GM19025 (cell line): ENCODE measurements around the gene DAAM1.
A peak's percentile ranks its signal among the peaks of the same experiment; 100 is the strongest.

ENCODE experiments used
- ATAC-seq: cut with Tn5 transposase; IDR thresholded peaks from one replicate; pipeline ENCODE4 v1.9.1; 2021; ENCODE audit warnings: mild to moderate bottlenecking, low read depth, moderate library complexity; ENCODE audit not compliant: unreplicated experiment

DAAM1 gene

GRCh38 chr14:59253527-59253926, 65.1 kb downstream of the DAAM1 start:
- no peak for ATAC-seq

DNA sequence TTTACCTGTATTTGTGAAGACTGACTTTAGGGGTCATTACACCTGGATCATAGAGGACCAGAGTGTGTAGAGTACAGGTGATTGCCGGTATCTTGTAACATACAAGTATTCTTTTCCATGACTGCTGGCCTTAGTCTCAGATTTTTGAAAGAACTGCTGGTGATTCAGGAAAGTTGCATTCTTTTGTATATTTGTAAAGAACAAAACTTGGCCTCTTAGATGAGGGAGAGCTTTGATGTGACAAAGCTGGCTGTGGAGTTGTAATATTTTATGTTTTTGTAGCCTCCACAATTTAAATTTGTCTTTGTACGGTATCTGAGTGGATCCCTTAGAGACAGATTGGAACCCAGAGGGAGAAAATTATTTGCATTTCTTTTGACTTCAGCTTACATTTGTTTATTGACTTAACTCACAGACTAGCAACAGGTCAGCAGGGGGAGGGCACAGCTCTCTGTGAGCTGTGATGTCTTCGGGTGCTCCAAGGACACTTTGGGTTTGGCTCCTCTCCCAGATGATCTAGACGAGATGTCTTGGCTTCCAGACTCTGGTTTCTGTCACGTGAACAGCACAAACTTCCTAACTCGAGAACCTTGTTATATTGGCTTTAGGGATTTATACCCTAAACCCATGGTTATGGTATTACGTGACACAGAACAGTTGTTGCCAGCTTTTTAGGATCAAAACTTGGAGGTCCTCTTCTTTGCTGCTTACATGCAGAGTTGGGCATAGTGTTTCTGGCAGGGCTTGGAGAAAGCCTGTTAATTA, 65.9 kb downstream of the DAAM1 start:
- no peak for ATAC-seq

DNA sequence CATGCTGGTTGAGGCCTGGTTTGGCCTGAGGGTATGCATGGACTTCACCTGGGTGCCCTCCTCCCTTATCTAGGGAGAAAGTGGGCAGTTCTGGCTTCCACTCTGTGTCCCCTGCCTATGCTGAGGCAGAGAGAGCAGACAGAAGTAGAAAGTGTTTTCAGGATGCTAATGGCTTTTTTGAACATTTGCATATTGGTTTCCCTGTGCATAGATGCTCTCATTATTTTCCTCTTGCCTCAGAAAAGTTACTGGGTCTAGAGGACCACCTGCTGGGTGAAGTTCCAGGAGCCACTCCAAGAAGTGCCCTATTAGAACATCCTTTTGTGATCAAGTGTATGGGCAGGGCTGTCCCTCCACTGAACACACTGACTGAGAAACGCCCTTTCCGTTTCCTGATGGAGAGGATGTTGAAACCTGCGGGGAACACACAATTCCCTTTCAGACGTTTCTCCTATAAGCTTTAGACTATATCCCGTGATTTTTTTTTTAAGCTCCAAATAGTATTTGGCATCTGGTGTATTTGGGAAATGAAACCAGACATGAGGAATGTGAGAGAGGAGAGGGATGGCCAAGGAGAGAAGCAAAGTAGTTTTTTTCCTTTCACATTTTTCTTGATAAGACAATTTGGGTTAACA, 66.6 kb downstream of the DAAM1 start:
- peak; percentile 67 for ATAC-seq

DNA sequence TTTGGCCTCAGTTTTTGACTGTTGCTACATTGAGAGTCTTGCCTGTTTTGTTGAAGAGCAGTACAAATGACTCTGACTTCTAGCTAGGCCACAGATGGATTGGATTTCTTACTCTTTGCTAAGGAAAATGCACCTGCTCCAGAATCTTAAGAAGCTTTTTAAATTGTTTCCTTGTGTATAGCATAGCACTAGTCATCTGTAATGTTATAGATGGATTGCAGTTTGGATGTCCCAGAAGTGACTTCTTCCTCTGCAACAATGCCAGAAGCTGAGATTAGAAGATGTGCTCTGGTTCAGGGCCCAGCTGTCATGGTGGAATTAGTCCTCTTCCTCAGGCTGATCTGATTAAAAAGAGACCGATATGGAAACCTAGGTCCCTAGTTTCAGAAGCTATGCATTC, 67.9 kb downstream of the DAAM1 start:
- no peak for ATAC-seq

DNA sequence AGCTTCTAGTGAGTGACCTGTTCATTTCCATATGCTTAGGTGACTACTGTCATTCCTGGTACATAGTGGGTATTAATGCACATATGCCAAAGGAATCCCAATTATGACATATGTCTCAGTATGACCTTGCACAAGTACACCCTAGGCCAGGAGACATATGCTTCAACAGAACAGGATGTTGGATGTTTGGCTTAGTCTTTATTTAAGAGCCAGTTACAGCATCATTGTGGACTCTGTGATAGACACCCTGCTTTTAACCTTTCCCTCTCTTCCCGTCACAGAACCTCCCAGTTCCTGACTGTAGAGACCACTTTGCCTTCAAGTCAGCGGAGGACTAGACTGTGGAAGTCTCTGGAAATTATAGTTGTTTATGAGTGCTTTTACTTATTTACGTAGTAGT, 72.9 kb downstream of the DAAM1 start:
- ATAC-seq, result no peak

DNA sequence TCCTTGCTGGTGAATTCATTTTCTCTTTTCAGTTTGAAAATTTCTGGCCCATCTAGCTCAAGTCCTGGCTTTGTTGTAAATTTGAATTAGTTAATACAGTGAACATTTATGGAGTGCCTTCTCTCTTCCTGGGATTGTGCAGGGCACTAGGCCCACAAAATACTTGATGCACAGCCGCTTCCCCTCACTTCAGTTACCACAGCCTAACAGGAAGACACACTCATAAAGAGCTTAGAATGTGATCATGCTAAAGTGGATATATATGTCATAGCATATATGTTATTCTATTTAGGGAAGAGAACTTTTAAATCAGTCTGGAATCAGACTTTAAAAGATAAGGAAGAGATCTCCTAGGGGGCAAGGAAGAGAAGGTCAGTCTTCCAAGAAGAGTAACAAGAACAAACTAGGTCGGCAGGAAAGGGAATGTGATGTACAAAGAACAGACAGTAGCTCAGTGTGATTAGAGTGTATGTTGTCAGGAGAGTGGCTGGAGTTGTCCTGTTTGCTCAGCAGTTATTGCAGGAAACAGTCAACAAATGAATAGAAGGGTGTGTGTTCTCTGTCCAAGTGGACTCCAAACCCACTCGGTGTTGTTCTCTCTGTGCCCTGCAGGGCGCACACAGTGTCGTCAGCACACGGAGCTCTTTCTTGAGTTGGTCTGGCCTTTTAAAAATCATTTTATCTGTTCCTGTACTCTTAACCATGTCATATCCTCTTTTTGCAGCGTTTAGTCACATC, 74.4 kb downstream of the DAAM1 start:
- no peak for ATAC-seq

DNA sequence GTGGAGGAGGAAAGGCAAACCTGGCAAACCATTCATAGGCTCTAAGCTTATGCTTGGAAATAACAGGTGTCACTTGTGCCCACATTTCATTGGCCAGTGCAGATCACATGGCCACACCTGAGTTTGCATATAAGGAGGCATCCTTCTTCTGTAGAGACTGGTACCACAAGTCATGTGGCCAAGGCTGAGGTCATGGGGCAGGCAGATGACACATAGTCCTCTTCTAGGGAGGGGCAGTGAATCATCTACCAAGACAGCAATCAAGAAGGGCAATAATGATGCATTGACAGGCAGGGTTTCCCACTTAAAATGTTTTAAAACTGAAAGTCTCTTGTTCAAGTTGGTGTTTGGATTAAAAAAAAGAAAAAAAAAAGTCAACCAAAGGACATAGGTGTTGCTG, 77.3 kb downstream of the DAAM1 start:
- no peak for ATAC-seq

DNA sequence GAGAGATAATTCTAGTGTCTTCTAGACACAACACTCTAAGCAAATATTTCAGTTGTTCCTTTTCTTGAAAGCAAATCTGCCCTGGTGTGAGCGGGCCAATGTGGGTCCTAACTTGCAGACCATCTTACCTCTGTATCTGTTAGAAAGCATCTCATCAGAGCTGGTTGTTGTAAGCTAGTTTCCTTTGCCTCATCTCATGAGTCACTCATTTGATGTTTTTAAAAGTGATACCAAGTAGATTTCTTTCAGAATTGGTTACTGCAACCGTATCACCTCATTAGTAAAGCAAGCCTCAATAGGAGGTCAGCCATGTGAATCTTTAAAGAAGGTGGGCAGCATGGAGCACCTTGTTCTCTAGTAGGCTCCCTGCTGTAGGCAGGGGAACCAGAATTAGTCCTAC, 78.6 kb downstream of the DAAM1 start:
- no peak for ATAC-seq

GRCh38 chr14:59268011-59268410, 79.5 kb downstream of the DAAM1 start:
- no peak for ATAC-seq

DNA sequence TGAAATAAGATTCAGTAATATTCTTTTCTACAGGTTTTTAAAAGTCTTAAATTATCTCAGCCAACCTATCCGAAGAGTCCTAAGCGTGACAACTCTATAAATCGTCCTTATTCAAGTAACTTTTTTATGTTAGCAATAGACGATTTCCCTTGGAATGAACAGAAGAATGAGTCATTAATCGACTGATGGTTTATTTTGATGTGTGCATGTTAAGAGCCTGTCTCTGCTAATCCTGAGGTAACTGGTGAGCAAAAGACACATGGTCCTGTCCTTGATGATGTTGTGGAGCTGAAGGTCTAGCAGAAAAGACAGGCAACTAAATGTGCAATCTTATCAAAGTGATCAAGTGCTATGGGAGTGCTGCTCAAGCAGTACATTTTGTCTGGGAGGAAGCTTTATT, 80.4 kb downstream of the DAAM1 start:
- ATAC-seq, result no peak

DNA sequence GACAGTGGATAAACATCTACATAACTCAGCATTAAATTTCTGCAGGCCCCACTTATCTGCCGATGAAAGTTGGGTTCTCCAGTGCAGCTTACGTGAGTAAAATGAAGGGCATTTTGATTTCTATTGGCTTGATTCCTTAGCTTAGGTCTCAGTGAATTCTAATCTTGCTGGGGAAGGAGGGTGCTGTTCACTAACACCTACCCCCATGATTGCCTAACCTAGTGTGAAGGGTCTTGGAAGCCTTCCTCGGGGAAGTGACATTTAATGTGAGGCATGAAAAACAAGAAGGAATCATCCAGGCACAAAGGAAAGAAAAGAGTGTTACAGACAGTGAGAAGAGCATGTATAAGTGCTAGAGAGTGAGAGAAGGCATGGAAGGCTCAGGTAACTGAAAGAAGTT, 81.0 kb downstream of the DAAM1 start:
- no peak for ATAC-seq

DNA sequence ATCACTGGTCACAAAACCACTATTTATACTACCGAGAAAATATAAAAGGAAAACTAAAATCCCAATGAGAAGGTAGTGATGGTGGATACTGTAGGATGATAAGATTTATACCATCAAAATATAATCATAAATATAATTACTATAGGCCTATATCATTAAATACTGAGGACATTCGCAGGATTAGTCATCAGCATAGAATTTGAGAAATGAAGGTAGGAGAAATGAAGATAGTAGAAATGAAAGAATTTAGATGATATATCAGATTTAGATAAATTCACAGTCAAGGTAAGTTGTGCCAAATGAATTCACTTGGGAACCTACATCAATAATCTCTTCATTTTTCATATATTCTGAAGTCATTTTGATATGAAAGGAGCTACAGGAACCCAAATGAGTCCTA, 82.8 kb downstream of the DAAM1 start:
- ATAC-seq, result no peak

DNA sequence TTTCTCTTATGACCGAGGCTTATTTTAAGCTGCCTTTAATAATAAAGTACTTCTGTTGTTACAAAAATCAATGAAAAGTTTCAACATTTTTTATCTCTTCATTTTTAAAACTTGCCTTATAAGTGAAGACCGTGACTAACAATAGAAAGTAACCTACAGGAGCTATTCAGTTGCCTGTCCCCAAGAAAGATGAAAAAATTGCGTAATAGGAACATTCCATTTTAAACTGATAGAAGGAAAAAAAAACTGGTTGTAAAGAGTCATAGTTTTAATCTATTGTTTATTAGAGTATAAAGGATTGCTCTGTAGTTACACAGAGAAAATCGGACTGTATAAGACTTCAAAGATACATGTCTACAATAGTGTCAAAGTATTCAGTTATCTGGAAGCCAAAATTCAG, 83.3 kb downstream of the DAAM1 start:
- ATAC-seq, result no peak

DNA sequence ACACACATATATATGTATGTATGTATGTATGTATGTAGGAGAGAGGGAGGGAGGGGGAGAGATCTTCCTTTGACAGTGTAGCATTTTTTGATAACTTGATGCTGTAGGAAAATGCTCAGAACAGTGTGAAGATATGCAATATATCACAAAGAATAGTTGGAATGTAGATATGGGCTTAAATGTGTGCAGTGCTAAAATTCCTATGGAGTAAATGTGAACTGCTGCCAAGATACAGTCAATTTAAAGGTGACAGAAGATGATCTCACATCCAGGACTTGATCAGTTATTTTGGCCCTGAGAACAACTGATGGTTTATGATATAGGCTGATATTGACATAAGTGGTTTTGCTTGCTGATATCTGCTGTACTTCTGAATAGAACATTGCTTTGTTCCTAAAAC, 84.2 kb downstream of the DAAM1 start:
- ATAC-seq, result no peak

DNA sequence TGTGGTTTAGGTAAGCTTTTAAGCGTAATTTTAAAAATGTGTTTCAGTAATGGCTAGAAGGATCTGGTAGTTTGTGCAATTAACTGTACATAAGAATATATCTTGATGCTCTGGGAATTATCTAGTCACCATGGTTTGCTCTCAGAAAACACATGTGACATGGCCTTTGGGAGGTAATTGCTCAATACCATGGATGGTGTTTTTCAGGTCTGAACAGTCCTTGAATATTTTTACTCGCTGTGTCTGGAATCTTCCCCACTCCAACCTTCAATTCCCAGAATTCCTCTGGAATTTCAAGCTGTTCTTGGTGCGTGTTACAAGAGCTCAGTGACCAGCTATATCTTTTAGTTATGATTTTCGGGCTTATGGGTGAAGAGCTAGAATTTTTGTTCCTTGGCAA, 85.3 kb downstream of the DAAM1 start:
- no peak for ATAC-seq

DNA sequence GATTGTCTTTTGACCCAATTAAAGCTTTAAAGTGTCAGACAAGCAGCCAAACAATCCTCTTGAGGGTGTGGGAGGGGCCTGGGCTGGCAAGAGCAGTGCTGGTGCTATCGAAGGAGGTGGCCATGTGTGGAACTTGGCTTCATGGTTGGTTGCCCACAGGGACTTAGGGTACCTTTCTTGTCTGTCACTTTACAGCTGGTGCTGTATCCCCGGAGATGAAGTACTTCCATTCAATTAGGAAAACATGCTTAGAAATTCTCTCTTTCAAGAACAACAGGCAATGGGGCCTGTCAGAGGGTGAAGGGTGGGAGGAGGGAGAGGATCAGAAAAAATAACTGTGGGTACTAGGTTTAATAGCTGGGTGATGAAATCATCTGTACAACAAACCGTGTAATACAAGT, 86.5 kb downstream of the DAAM1 start:
- peak; percentile 45 for ATAC-seq

DNA sequence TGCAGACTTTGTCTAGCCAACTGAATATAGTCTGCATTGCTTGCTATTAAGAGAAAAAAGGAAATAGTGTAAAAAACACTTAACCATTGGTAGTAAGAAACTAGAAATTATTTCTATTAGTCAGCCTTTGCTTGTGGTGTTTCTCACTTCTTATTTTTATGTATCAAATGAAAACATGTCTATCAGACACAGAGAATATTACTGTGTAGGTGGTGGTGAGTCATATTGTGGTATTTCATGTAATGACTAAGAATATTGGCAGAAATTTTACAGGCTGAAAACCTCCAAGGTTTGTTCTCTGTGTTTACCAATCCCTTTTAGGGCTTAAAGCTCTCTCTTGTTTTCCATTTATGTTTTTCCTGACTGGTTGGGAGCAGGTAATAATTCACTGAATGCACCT, 87.2 kb downstream of the DAAM1 start:
- peak; percentile 86 for ATAC-seq

DNA sequence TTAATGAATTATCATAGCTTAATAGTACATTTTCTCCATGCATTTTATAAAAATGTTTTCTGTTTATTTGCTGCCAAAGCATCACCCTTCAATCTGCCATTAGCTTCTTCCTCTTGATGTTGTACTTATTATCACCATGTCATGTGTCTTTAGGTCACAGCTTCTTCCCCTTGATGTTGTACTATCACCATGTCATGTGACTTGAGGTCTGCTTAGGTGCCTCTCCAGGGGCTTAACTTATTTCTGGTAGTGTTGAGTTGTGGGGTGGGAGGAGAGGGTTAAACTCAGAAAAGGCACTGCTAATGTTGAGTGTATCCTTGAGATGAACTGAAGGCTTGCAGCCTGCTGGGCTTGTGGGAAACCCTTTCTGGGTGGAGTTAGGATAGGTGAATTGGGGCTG, 87.8 kb downstream of the DAAM1 start:
- no peak for ATAC-seq

DNA sequence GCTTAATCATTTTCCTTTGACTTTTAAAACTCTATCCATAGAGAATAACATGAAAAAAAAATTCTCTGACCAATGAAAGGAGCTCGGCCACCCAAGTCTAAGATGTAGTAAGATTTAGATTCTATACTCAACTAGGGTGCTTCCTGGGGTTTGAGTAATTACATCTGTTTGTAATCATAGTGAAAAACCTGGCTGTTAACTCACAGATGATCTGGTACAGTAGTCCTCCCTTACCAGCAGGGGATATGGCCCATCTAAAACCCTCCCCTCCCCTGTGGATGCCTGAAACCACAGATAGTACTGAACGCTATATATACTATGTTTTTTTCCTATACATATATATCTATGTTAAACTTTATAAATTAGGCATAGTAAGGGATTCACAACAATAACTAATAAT, 89.2 kb downstream of the DAAM1 start:
- ATAC-seq, result no peak

DNA sequence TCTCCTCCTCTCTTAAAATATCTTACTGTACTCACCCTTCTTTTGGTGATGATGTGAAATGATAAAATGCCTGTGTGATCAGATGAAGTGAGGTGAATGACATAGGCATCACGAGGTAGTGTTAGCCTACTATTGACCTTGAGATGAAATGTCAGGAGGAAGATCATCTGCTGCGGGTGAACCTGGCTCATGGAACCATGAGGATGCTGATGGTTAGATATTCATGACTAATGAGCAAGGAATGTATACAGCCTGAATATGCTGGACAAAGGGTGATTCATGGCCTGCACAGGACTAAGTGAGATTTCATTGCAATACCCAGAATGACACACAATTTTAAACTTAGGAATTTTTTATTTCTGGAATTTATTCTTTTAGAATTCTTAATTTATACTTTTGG, 89.6 kb downstream of the DAAM1 start:
- ATAC-seq, result no peak

- no peak for ATAC-seq
Measured at GRCh38 chr14:59280961-59281360, 92.5 kb downstream of the DAAM1 start.
